HCT116 (cell line): ENCODE measurements around the gene ZNF341. TPM values are rescaled to one million over a fixed set of nuclear protein-coding genes. Genes with fewer than 3 reads are reported as not detected.

Source experiments
- ATAC-seq: fragments of 200-7000 bp; cut with Tn5 transposase; 2 replicates; pipeline ENCODE4 v1.9.1; 2020; ENCODE audit warnings: mild to moderate bottlenecking, moderate library complexity
- BruUV-seq: library from RNA; stranded (reverse); fragments of 400-500 nt; replicated peaks from 2 replicates; lab custom pipeline; 2021; lab: Mats Ljungman, UMichigan
- CTCF ChIA-PET: fragments of 300-600 bp; sonication (Branson Sonifier 250); formaldehyde crosslinking; loops from one replicate; lab custom pipeline; 2021; ENCODE audit warnings: antibody characterized with exemption; lab: Charles Lee
- POLR2A ChIA-PET: fragments of 300-600, 350-600 bp; sonication (Branson Sonifier 250); formaldehyde crosslinking; loops from one replicate; lab custom pipeline; 2021; ENCODE audit warnings: antibody characterized with exemption; lab: Charles Lee
- RAD21 ChIA-PET, 2 experiments: fragments of 300-600 bp; sonication (Branson Sonifier 250); formaldehyde crosslinking; loops; one replicate each; lab custom pipeline; 2023; ENCODE audit warnings: low total read pairs in 2 of 2; ENCODE audit not compliant: uncharacterized antibody in 2 of 2, unreplicated experiment in 2 of 2, low non-redundant PET in 1 of 2; lab: Charles Lee
- DNase-seq: peaks from one replicate; pipeline ENCODE4 v3.0.0-alpha.2; 2010; ENCODE audit warnings: low read depth, low spot score
- H2AFZ ChIP-seq: fragments of 200-600 bp; shearing (Covaris generic), sonication (generic); 2 replicates; pipeline ENCODE4 v1.6.1; 2017; ENCODE audit warnings: low read depth, mixed run types, mixed read lengths, antibody characterized with exemption, low read length; ENCODE audit not compliant: poor library complexity, severe bottlenecking
- H3K27ac ChIP-seq: 2 replicates; pipeline ENCODE4 v1.5.1; 2012; ENCODE audit warnings: low read depth, low read length
- H3K27me3 ChIP-seq: fragments of 200-600 bp; sonication (generic); 2 replicates; pipeline ENCODE4 v1.6.1; 2016; ENCODE audit warnings: mixed run types, low read length, mixed read lengths; ENCODE audit not compliant: insufficient read depth
- H3K36me3 ChIP-seq, 2 experiments: fragments of 200-500 bp in 1 of 2; fragments of 200-600 bp in 1 of 2; sonication (Bioruptor generic) in 1 of 2; sonication (generic) in 1 of 2; 2 replicates each; pipeline versions ENCODE4 v1.5.1 to v1.6.1; 2014 to 2016; ENCODE audit warnings: low read length in 2 of 2, inconsistent platforms in 1 of 2, mixed read lengths in 1 of 2, mixed run types in 1 of 2; ENCODE audit not compliant: insufficient read depth in 2 of 2, control insufficient read depth in 1 of 2
- H3K4me1 ChIP-seq, 2 experiments: fragments of 200-600 bp in 1 of 2; sonication (generic) in 1 of 2; 2 replicates each; pipeline versions ENCODE4 v1.5.1 to v1.6.1; 2012 to 2017; ENCODE audit warnings: low read length in 2 of 2, inconsistent platforms in 1 of 2, mild to moderate bottlenecking in 1 of 2, mixed read lengths in 1 of 2, mixed run types in 1 of 2, moderate library complexity in 1 of 2; ENCODE audit not compliant: insufficient read depth in 2 of 2, control insufficient read depth in 1 of 2
- H3K4me2 ChIP-seq: fragments of 200-600 bp; sonication (generic); 2 replicates; pipeline ENCODE4 v1.6.1; 2017; ENCODE audit warnings: mixed run types, low read length, mixed read lengths
- H3K4me3 ChIP-seq, 2 experiments: fragments of 200-600 bp in 1 of 2; sonication (generic) in 1 of 2; replicated peaks in 1 of 2; 2 replicates each; pipeline ENCODE4 v1.5.1; 2011 to 2016; ENCODE audit warnings: low read length in 2 of 2, control low read depth in 1 of 2, low read depth in 1 of 2, mild to moderate bottlenecking in 1 of 2, mixed read lengths in 1 of 2, mixed run types in 1 of 2
- H3K79me2 ChIP-seq: fragments of 200-600 bp; sonication (generic); 2 replicates; pipeline ENCODE4 v1.6.1; 2017; ENCODE audit warnings: mild to moderate bottlenecking, mixed run types, low read length, moderate library complexity, mixed read lengths; ENCODE audit not compliant: insufficient read depth
- H3K9ac ChIP-seq: fragments of 200-600 bp; sonication (generic); 2 replicates; pipeline ENCODE4 v1.6.1; 2016; ENCODE audit warnings: low read length, mixed read lengths
- H3K9me2 ChIP-seq: fragments of 200-600 bp; sonication (generic), shearing (Covaris generic); 2 replicates; pipeline ENCODE4 v1.6.1; 2017; ENCODE audit warnings: mixed run types, mild to moderate bottlenecking, moderate library complexity; ENCODE audit not compliant: insufficient read depth
- H3K9me3 ChIP-seq, 2 experiments: fragments of 200-500 bp in 1 of 2; fragments of 200-600 bp in 1 of 2; sonication (Bioruptor generic) in 1 of 2; sonication (generic) in 1 of 2; 2 replicates each; pipeline ENCODE4 v1.6.1; 2014 to 2017; ENCODE audit warnings: low read length in 2 of 2, mixed read lengths in 2 of 2, inconsistent platforms in 1 of 2, low read depth in 1 of 2, mild to moderate bottlenecking in 1 of 2, mixed run types in 1 of 2, moderate library complexity in 1 of 2; ENCODE audit not compliant: control insufficient read depth in 1 of 2, insufficient read depth in 1 of 2
- H4K20me1 ChIP-seq: fragments of 200-600 bp; sonication (generic), shearing (Covaris generic); 2 replicates; pipeline ENCODE4 v1.6.1; 2017; ENCODE audit warnings: mixed run types, mild to moderate bottlenecking, moderate library complexity; ENCODE audit not compliant: insufficient read depth
- CBX3 ChIP-seq: IDR thresholded peaks from 2 replicates; pipeline ENCODE4 v1.6.1; 2012; ENCODE audit warnings: low read depth
- CEBPB ChIP-seq: IDR thresholded peaks from 2 replicates; pipeline ENCODE4 v1.6.1; 2012; ENCODE audit warnings: low read depth
- EGR1 ChIP-seq: IDR thresholded peaks from 2 replicates; pipeline ENCODE4 v1.6.1; 2012; ENCODE audit warnings: low read depth
- ELF1 ChIP-seq: IDR thresholded peaks from 2 replicates; pipeline ENCODE4 v1.6.1; 2012; ENCODE audit warnings: low read depth, borderline replicate concordance
- EZH2 ChIP-seq: fragments of 200-600 bp; sonication (generic); IDR thresholded peaks from 2 replicates; pipeline ENCODE4 v1.6.1; 2017; ENCODE audit warnings: antibody characterized with exemption, mixed run types
- FOSL1 ChIP-seq: IDR thresholded peaks from 2 replicates; pipeline ENCODE4 v1.6.1; 2012; ENCODE audit warnings: low read depth
- JUND ChIP-seq: IDR thresholded peaks from 2 replicates; pipeline ENCODE4 v1.6.1; 2012
- MAX ChIP-seq: IDR thresholded peaks from 2 replicates; pipeline ENCODE4 v1.6.1; 2012
- RAD21 ChIP-seq: IDR thresholded peaks from 2 replicates; pipeline ENCODE4 v1.6.1; 2012; ENCODE audit warnings: low read depth, mild to moderate bottlenecking
- REST ChIP-seq: IDR thresholded peaks from 2 replicates; pipeline ENCODE4 v1.6.1; 2012; ENCODE audit warnings: low read depth
- SIN3A ChIP-seq: IDR thresholded peaks from 2 replicates; pipeline ENCODE4 v1.6.1; 2012; ENCODE audit warnings: low read depth
- SP1 ChIP-seq: IDR thresholded peaks from 2 replicates; pipeline ENCODE4 v1.6.1; 2012; ENCODE audit warnings: low read depth
- SRF ChIP-seq: IDR thresholded peaks from 2 replicates; pipeline ENCODE4 v1.6.1; 2012; ENCODE audit warnings: low read depth
- TCF7L2 ChIP-seq: IDR thresholded peaks from 2 replicates; pipeline ENCODE4 v1.7.0; 2011; ENCODE audit warnings: borderline replicate concordance, inconsistent platforms; ENCODE audit not compliant: insufficient read depth, insufficient read length; ENCODE audit errors: extremely low read depth
- YY1 ChIP-seq: IDR thresholded peaks from 2 replicates; pipeline ENCODE4 v1.6.1; 2011; ENCODE audit warnings: low read length, low read depth, moderate library complexity, mild to moderate bottlenecking; ENCODE audit not compliant: insufficient replicate concordance; ENCODE audit errors: extremely low read depth
- ZBTB33 ChIP-seq: IDR thresholded peaks from 2 replicates; pipeline ENCODE4 v1.6.1; 2011; ENCODE audit warnings: mild to moderate bottlenecking, low read length, moderate library complexity; ENCODE audit not compliant: insufficient replicate concordance; ENCODE audit errors: extremely low read depth
- ZFX ChIP-seq: fragments of 450-650 bp; IDR thresholded peaks from 2 replicates; pipeline ENCODE4 v1.6.1; 2017
- ZNF274 ChIP-seq: fragments of 200-500 bp; sonication (Bioruptor generic); IDR thresholded peaks from 2 replicates; pipeline ENCODE4 v1.6.1; 2014; ENCODE audit warnings: mild to moderate bottlenecking, low read depth, low read length, inconsistent platforms
- intact Hi-C: fragments of 100-400 bp; cut with micrococcal nuclease; formaldehyde crosslinking; loops from 2 replicates; pipeline ENCODE4 v1.10.0; 2022
- total RNA-seq: library from RNA; stranded (reverse); gene quantifications from one replicate; pipeline ENCODE4 v1.2.1, GENCODE V29; 2021; ENCODE audit not compliant: unreplicated experiment
- TF ChIP-seq, protein P1 (sequence below), 3 experiments: fragments of 200-600 bp in 1 of 3; sonication (generic) in 1 of 3; IDR thresholded peaks in 2 of 3; conservative IDR thresholded peaks in 1 of 3; 2 replicates each; pipeline ENCODE4 v1.5.1; 2012 to 2017; ENCODE audit warnings: low read depth in 2 of 3, low read length in 2 of 3, antibody characterized with exemption in 1 of 3, borderline replicate concordance in 1 of 3, control low read depth in 1 of 3, mild to moderate bottlenecking in 1 of 3, mixed read lengths in 1 of 3, mixed run types in 1 of 3, moderate library complexity in 1 of 3; ENCODE audit not compliant: insufficient read depth in 1 of 3
- TF ChIP-seq, protein P2 (sequence below): IDR thresholded peaks from 2 replicates; pipeline ENCODE4 v1.6.1; 2012

The ZNF341 gene
- total RNA-seq, 1 experiment from 2014 or later: 4.9 TPM

GRCh38 chr20:33803921-33804337 lies 72.1 kb downstream of the ZNF341 start (continued):
- TF ChIP-seq CEBPB (no peak), EZH2 (no peak), JUND (no peak), TCF7L2 (no peak), ZBTB33 (no peak), CBX3 (no peak), SRF (no peak)

- Histone ChIP-seq H3K36me3 (no peaks in the 10 kb centered on the region; a peak in 1 of 4 replicates), H3K27me3 (no peaks in the 10 kb centered on the region), H3K9ac (no peak overlapping the region), H3K4me2 (no peak overlapping the region), H3K4me3 (no peak overlapping the region), H3K4me1 (peaks cover 8 to 31% of the 10 kb centered on the region in 2 experiments), H4K20me1 (no peaks in the 10 kb centered on the region), H2AFZ (no peak overlapping the region), H3K27ac (no peak overlapping the region), H3K79me2 (peaks cover 21% of the 10 kb centered on the region), H3K9me2 (no peaks in the 10 kb centered on the region), H3K9me3 (no peaks in the 10 kb centered on the region)
- RAD21 ChIA-PET: no interaction called here
- ATAC-seq (no peak), DNase-seq (no peak)
- CTCF ChIA-PET: no interaction called here
- intact Hi-C loops: no loop called here
- POLR2A ChIA-PET: no interaction called here
- BruUV-seq: no TSS peak
- TF ChIP-seq REST: no peak
- TF ChIP-seq EZH2: no peak
- TF ChIP-seq EGR1: no peak
- TF ChIP-seq CEBPB: no peak
- TF ChIP-seq YY1: no peak
- no peak for TF ChIP-seq SP1
- TF ChIP-seq, protein P1, sequence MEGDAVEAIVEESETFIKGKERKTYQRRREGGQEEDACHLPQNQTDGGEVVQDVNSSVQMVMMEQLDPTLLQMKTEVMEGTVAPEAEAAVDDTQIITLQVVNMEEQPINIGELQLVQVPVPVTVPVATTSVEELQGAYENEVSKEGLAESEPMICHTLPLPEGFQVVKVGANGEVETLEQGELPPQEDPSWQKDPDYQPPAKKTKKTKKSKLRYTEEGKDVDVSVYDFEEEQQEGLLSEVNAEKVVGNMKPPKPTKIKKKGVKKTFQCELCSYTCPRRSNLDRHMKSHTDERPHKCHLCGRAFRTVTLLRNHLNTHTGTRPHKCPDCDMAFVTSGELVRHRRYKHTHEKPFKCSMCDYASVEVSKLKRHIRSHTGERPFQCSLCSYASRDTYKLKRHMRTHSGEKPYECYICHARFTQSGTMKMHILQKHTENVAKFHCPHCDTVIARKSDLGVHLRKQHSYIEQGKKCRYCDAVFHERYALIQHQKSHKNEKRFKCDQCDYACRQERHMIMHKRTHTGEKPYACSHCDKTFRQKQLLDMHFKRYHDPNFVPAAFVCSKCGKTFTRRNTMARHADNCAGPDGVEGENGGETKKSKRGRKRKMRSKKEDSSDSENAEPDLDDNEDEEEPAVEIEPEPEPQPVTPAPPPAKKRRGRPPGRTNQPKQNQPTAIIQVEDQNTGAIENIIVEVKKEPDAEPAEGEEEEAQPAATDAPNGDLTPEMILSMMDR (IDR thresholded peaks at IDR 0.05 in 2 of 3, conservative IDR thresholded peaks at IDR 0.05 in 1 of 3; ENCODE audit: borderline replicate concordance in 1 of 3, insufficient read depth in 1 of 3, low read depth in 2 of 3, low read length in 2 of 3): no peak
- TF ChIP-seq, protein P2, sequence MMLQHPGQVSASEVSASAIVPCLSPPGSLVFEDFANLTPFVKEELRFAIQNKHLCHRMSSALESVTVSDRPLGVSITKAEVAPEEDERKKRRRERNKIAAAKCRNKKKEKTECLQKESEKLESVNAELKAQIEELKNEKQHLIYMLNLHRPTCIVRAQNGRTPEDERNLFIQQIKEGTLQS: no peak
- no peak for TF ChIP-seq SIN3A
- no peak for TF ChIP-seq ZFX
- TF ChIP-seq ZNF274: no peak
- TF ChIP-seq SRF: no peak
- TF ChIP-seq CBX3: no peak
- no peak for TF ChIP-seq RAD21
- TF ChIP-seq FOSL1: no peak
- TF ChIP-seq ELF1: no peak
- no peak for TF ChIP-seq MAX
Measured at GRCh38 chr20:33808388-33808787, 76.6 kb downstream of the ZNF341 start.
